Heart left ventricle (tissue), 16 donors: ENCODE data around the gene MAGI2. TPM values are rescaled to one million over a fixed set of nuclear protein-coding genes. Genes with fewer than 3 reads are reported as not detected.

Experiments used
- ATAC-seq, 4 donors: fragments of 200-7000 bp; cut with Tn5 transposase; one replicate each; pipeline ENCODE4 v1.9.1; 2020 to 2022; ENCODE audit warnings: moderate library complexity in 4 of 4, mild to moderate bottlenecking in 3 of 4, moderate number of reproducible peaks in 1 of 4
- DNase-seq, 5 donors: peaks; one replicate each; pipeline ENCODE4 v3.0.0-alpha.2; 2020
- H3K27ac ChIP-seq, 12 donors: fragments of 200-600 bp; sonication (generic) in 4 of 12; one replicate each; pipeline versions ENCODE4 v1.5.0 to v1.8.0; 2016 to 2022; ENCODE audit warnings: mild to moderate bottlenecking in 2 of 12
- H3K27me3 ChIP-seq, 9 donors: fragments of 200-600 bp; sonication (generic) in 2 of 9; one replicate each; pipeline versions ENCODE4 v1.5.1 to v1.8.0; 2016 to 2022; ENCODE audit warnings: mild to moderate bottlenecking in 3 of 9
- H3K36me3 ChIP-seq, 9 donors: fragments of 200-600 bp; sonication (generic) in 2 of 9; one replicate each; pipeline versions ENCODE4 v1.5.0 to v1.8.0; 2018 to 2022; ENCODE audit warnings: mild to moderate bottlenecking in 2 of 9
- H3K4me1 ChIP-seq, 12 donors: fragments of 200-600 bp; sonication (generic) in 4 of 12; one replicate each; pipeline versions ENCODE4 v1.5.0 to v1.8.0; 2016 to 2022; ENCODE audit warnings: mild to moderate bottlenecking in 3 of 12
- H3K4me3 ChIP-seq, 12 donors: fragments of 200-600 bp; sonication (generic) in 4 of 12; one replicate each; pipeline versions ENCODE4 v1.5.0 to v1.8.0; 2017 to 2022; ENCODE audit warnings: mild to moderate bottlenecking in 9 of 12, moderate library complexity in 4 of 12
- H3K9me3 ChIP-seq, 12 donors: fragments of 200-600 bp; sonication (generic) in 4 of 12; one replicate each; pipeline versions ENCODE4 v1.5.0 to v1.8.0; 2016 to 2022; ENCODE audit warnings: mild to moderate bottlenecking in 1 of 12
- POLR2A ChIP-seq, 2 donors: fragments of 450-650 bp; IDR thresholded peaks; one replicate each; pipeline ENCODE4 v1.6.1; 2017; ENCODE audit warnings: antibody characterized with exemption in 2 of 2, mild to moderate bottlenecking in 2 of 2, moderate library complexity in 2 of 2
- WGBS, 4 donors: extraction: QIAGEN DNeasy Blood & Tissue Kit in 2 of 4; methylation state at CpG; one replicate each; pipeline versions ENCODE4 v1.1.5 to v1.1.7; 2013 to 2018; 5-methylcytosine and 5-hydroxymethylcytosine counted together
- intact Hi-C, 10 donors: fragments of 100-400 bp; cut with DNase I; formaldehyde crosslinking; loops; one replicate each; pipeline versions ENCODE4 v1.11.1 to v1.14.2; 2022
- polyA plus RNA-seq, 2 donors: library from polyadenylated mRNA; stranded (reverse); fragments of 200-250 nt; gene quantifications; one replicate each; pipeline ENCODE4 v1.2.3, GENCODE V29; 2013
- total RNA-seq, 9 donors: library from RNA; depleted of rRNA in 2 of 9; stranded (reverse); fragments of >200 nt in 2 of 9; fragmentation: NEBNext Ultra II Directional in 3 of 9; extraction: Animal tissue kit (Norgen Biotek cat#: 25700) in 3 of 9; gene quantifications; one replicate each; pipeline versions ENCODE4 v1.1.0 to v1.2.4, GENCODE V29; 2016 to 2023
- TF ChIP-seq, protein P1 (sequence below), 12 donors: fragments of 200-600 bp; sonication (generic) in 4 of 12; IDR thresholded peaks; one replicate each; pipeline versions ENCODE4 v1.5.0 to v1.8.0; 2018 to 2022; ENCODE audit warnings: antibody characterized with exemption in 12 of 12, mild to moderate bottlenecking in 5 of 12
- donor health status: ischemic (EF 13 %, LVEDD 7.1; RV severe dilation, severe dysfunction).
- donor health status: healthy with polysubstance abuse.
- donor health status: DM: no; HTN: yes; CAD: no.
- donor health status: DM: no; HTN: no; CAD: no.
- donor health status: ischemic (EF 25% LVEDD 6.9; RV normal size, moderate dysfunction).
- donor health status: ischemic (EF 25% LVEDD 5.7; RV mildly dilated, moderate dysfunction).
- donor health status: healthy.
- donor health status: DM: yes; HTN: yes; CAD: no.
- donor health status: ischemic (EF 35%, LVEDD 5.7; RV mildly dilated, moderate dysfunction).
- donor health status: nonischemic (EF 11% LVEDD 7.7; RV severe dilation, severe dysfunction).
- donor health status: DM: yes; HTN: yes; CAD: no.
- donor health status: PGD.
- donor health status: ischemic (EF 29% LVEDD 5.4; RV normal size, mild dysfunction).
- donor health status: nonischemic (EF 23%, LVEDD 6.1; RV moderate dilation, normal function).

MAGI2 gene
- total and polyA plus RNA-seq, 11 donors: 1.1 to 6.8 (median 3.8) TPM

DNA sequence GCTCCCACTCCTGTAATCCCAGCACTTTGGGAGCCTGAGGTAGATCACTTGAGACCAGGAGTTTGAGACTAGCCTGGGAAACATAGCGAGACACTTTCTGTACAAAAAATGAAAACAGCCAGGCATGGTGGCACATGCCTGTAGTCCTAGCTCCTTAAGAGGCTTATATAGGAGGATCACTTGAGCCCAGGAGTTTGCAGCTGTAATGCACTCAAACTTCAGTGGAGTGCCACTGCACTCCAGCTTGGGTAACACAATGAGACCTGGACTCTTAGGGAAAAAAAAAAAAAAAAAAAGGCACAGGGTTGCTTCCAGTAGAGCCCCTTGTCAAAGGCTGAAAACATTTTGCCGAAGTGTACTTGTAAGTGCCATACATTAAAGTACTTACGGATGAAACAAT lies 1459.6 kb downstream of the MAGI2 start:
- ATAC-seq: no peak
- Histone ChIP-seq H3K27me3 (no peaks in the 10 kb centered on the region), H3K9me3 (peaks cover 0 to 4% (median 0%) of the 10 kb centered on the region in 12 donors), H3K36me3 (no peaks in the 10 kb centered on the region), H3K4me1 (no peaks in the 10 kb centered on the region), H3K4me3 (no peak overlapping the region), H3K27ac (no peak overlapping the region)
- TF ChIP-seq POLR2A (IDR thresholded peaks at IDR 0.05): no peak
- TF ChIP-seq, protein P1, sequence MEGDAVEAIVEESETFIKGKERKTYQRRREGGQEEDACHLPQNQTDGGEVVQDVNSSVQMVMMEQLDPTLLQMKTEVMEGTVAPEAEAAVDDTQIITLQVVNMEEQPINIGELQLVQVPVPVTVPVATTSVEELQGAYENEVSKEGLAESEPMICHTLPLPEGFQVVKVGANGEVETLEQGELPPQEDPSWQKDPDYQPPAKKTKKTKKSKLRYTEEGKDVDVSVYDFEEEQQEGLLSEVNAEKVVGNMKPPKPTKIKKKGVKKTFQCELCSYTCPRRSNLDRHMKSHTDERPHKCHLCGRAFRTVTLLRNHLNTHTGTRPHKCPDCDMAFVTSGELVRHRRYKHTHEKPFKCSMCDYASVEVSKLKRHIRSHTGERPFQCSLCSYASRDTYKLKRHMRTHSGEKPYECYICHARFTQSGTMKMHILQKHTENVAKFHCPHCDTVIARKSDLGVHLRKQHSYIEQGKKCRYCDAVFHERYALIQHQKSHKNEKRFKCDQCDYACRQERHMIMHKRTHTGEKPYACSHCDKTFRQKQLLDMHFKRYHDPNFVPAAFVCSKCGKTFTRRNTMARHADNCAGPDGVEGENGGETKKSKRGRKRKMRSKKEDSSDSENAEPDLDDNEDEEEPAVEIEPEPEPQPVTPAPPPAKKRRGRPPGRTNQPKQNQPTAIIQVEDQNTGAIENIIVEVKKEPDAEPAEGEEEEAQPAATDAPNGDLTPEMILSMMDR (IDR thresholded peaks at IDR 0.05): no peak
- no peak for DNase-seq
- WGBS, 4 donors: 91 to 97% (median 96%) methylated on average over 3 of the region's 3 CpGs
- intact Hi-C loops: loop anchor here in 1 of 10 donors (10.0 kb wide), 1 partner anchor 61 kb away; no protein-coding TSS in a partner anchor

DNA sequence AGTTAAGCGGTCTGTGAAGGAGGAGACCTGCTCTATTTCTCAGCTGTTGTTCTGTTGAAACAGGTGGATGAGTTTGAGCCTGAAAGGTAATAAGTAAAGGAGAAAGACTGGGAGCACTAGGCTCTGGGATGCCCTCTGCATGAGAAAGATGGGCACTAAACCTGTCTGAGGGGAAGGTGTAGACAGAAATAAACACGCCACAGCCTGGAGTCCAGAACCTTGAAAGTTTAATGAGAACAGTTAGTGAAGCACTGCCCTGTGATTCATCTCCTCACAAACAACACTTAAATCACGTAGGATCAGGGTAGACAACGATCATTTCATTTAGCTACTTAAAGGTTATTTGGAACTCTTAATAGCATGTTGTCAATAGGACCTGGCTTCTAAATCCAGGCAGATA lies 1461.8 kb downstream of the MAGI2 start:
- ATAC-seq: no peak
- no peak overlapping the region for H3K4me3 ChIP-seq
- H3K4me1 ChIP-seq: no peaks in the 10 kb centered on the region
- intact Hi-C loops: loop anchor here in 1 of 10 donors (10.0 kb wide), 1 partner anchor 63 kb away; no protein-coding TSS in a partner anchor
- no peaks in the 10 kb centered on the region for H3K27me3 ChIP-seq
- no peaks in the 10 kb centered on the region for H3K36me3 ChIP-seq
- no peak overlapping the region for H3K27ac ChIP-seq
- peaks cover 0 to 6% (median 0%) of the 10 kb centered on the region in 12 donors for H3K9me3 ChIP-seq
- DNase-seq: no peak
- no peak for TF ChIP-seq POLR2A (IDR thresholded peaks at IDR 0.05)
- TF ChIP-seq, protein P1 (IDR thresholded peaks at IDR 0.05): no peak
- 90 to 94% (median 93%) methylated on average over 4 of the region's 4 CpGs for WGBS, 4 donors

- no peak for TF ChIP-seq POLR2A (IDR thresholded peaks at IDR 0.05)
- TF ChIP-seq, protein P1 (IDR thresholded peaks at IDR 0.05): no peak
- H3K4me1 ChIP-seq: peaks cover 0 to 8% (median 1%) of the 10 kb centered on the region in 12 donors
- no peak overlapping the region for H3K4me3 ChIP-seq
- 77 to 84% (median 80%) methylated on average over 5 to 6 of the region's 6 CpGs for WGBS, 4 donors
- H3K36me3 ChIP-seq: no peaks in the 10 kb centered on the region
- H3K27ac ChIP-seq: no peak overlapping the region
- peaks cover 0 to 6% (median 0%) of the 10 kb centered on the region in 12 donors for H3K9me3 ChIP-seq
- DNase-seq: no peak
- ATAC-seq: no peak
- H3K27me3 ChIP-seq: no peaks in the 10 kb centered on the region
- intact Hi-C loops: loop anchor here in 1 of 10 donors (10.0 kb wide), 1 partner anchor 65 kb away; no protein-coding TSS in a partner anchor
Observed at GRCh38 chr7:77989981-77990566, 1463.4 kb downstream of the MAGI2 start.

DNA sequence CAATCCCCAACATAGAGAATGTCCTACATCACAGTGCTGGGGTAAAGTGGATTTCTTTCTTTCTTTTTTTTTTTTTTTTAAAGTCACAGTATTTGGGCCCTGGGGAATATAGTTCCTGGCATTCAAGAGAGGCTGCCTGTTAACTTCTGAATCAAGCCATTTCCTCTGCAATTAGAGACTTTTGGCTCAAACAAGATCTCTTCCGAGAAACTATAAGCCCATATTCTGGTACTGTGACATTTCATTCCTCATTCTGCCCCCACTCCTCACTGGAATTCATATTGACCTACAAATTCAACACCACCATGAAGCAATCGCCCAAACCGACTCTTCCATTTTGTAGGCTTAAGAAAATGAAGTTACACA lies 1467.5 kb downstream of the MAGI2 start:
- 47 to 60% (median 52%) methylated on average over 3 of the region's 3 CpGs for WGBS, 4 donors
- Histone ChIP-seq H3K27me3 (no peaks in the 10 kb centered on the region), H3K4me1 (peaks cover 0 to 8% (median 1%) of the 10 kb centered on the region in 12 donors), H3K36me3 (no peaks in the 10 kb centered on the region), H3K4me3 (no peak overlapping the region), H3K9me3 (peaks cover 0 to 6% (median 0%) of the 10 kb centered on the region in 12 donors), H3K27ac (peak overlapping the region in 1 of 12 donors; percentile 52)
- no peak for ATAC-seq
- TF ChIP-seq POLR2A (IDR thresholded peaks at IDR 0.05): no peak
- intact Hi-C loops: no loop called here
- no peak for DNase-seq
